ENCODE measurements around the gene IHH. TPM values are rescaled to one million over a fixed set of nuclear protein-coding genes. Genes with fewer than 3 reads are reported as not detected.

IHH gene
- polyA plus RNA-seq, 1 of the 3 experiments (the other 2 are of a cell fraction), result 0.03 TPM

GRCh38 chr2:219022616-219023015 is 38.1 kb downstream of the IHH start:
- Histone ChIP-seq H2AFZ (ENCODE audit: low read depth) (no peak overlapping the region), H3K27ac (ENCODE audit: low read depth in 2 of 2, low read length in 1 of 2) (no peak overlapping the region; a peak in 1 of 4 replicates), H4K20me1 (ENCODE audit: insufficient read depth) (no peaks in the 10 kb centered on the region), H3K9ac (no peak overlapping the region), H3K27me3 (ENCODE audit: insufficient read depth) (peaks cover 31% of the 10 kb centered on the region), H3F3A (replicated peaks; ENCODE audit: insufficient read depth) (no peaks in the 10 kb centered on the region), H3K36me3 (replicated peaks in 1 of 2; ENCODE audit: control insufficient read depth in 1 of 2, insufficient read depth in 2 of 2, low read length in 1 of 2) (no peaks in the 10 kb centered on the region), H3K9me3 (no peaks in the 10 kb centered on the region), H3K79me2 (ENCODE audit: insufficient read depth) (no peaks in the 10 kb centered on the region), H3K4me1 (ENCODE audit: control insufficient read depth in 1 of 2, insufficient read depth in 2 of 2, low read depth in 1 of 2, low read length in 1 of 2) (peaks cover 0 to 39% of the 10 kb centered on the region in 2 experiments; a peak in 1 of 4 replicates), H3K9me2 (no peaks in the 10 kb centered on the region), H3K4me3 (ENCODE audit: low read depth in 2 of 2, low read length in 1 of 2) (no peak overlapping the region), H3K4me2 (no peak overlapping the region)
- CTCF ChIA-PET, result interaction anchor here (1.2 to 20.3 kb wide), 4 partner anchors 8 to 132 kb away, joined by 4 to 258 read pairs (median 46); no protein-coding TSS in a partner anchor
- POLR2A ChIA-PET, result no interaction called here
- 50% methylated on average over 4 of the region's 5 CpGs for WGBS (ENCODE audit: low lambda C conversion rate)
- no peak for DNase-seq
- TF ChIP-seq MXI1 (IDR thresholded peaks at IDR 0.05; ENCODE audit: low read depth, low read length), result no peak
- TF ChIP-seq SIN3A (IDR thresholded peaks at IDR 0.05; ENCODE audit: borderline replicate concordance, low read depth, low read length), result no peak
- no peak for TF ChIP-seq NRF1 (IDR thresholded peaks at IDR 0.05; ENCODE audit: low read depth, low read length)
- TF ChIP-seq USF2 (IDR thresholded peaks at IDR 0.05; ENCODE audit: borderline replicate concordance, low read depth, low read length), result no peak
- TF ChIP-seq TEAD4 (IDR thresholded peaks at IDR 0.05; ENCODE audit: borderline replicate concordance, insufficient read depth), result no peak
- no peak for TF ChIP-seq RCOR1 (IDR thresholded peaks at IDR 0.05; ENCODE audit: low read length)
- TF ChIP-seq GATA2 (CRISPR knock-in tag; IDR thresholded peaks at IDR 0.05), result no peak
- no peak for TF ChIP-seq RAD21 (IDR thresholded peaks at IDR 0.05; ENCODE audit: low read length)
- TF ChIP-seq POLR2AphosphoS5 (IDR thresholded peaks at IDR 0.05; ENCODE audit: low read depth, low read length), result no peak
- TF ChIP-seq JUND (IDR thresholded peaks at IDR 0.05), result no peak
- TF ChIP-seq USF1 (IDR thresholded peaks at IDR 0.05; ENCODE audit: borderline replicate concordance, low read depth), result no peak
- TF ChIP-seq EZH2phosphoT487 (IDR thresholded peaks at IDR 0.05; ENCODE audit: borderline replicate concordance, low read depth), result no peak
- TF ChIP-seq IRF3 (IDR thresholded peaks at IDR 0.05; ENCODE audit: low read depth, low read length), result no peak
- TF ChIP-seq SMC3 (IDR thresholded peaks at IDR 0.05; ENCODE audit: low read depth, low read length), result no peak
- TF ChIP-seq FOXM1 (IDR thresholded peaks at IDR 0.05; ENCODE audit: low read depth), result no peak
- TF ChIP-seq RXRA (IDR thresholded peaks at IDR 0.05; ENCODE audit: borderline replicate concordance, low read depth), result no peak
- TF ChIP-seq YY1 (IDR thresholded peaks at IDR 0.05; ENCODE audit: low read depth), result no peak
- no peak for TF ChIP-seq TAF1 (IDR thresholded peaks at IDR 0.05; ENCODE audit: borderline replicate concordance, low read depth, low read length)
- TF ChIP-seq REST (IDR thresholded peaks at IDR 0.05; ENCODE audit: low read depth, low read length), result no peak
- TF ChIP-seq NFIC (IDR thresholded peaks at IDR 0.05; ENCODE audit: borderline replicate concordance), result no peak
